HepG2 (cell line): ENCODE results near the gene S100A4. TPM values are rescaled to one million over a fixed set of nuclear protein-coding genes. Genes with fewer than 3 reads are reported as not detected.

Experiments used
- DR1 ChIP-seq: sonication (generic); formaldehyde crosslinking; IDR thresholded peaks from 2 replicates; pipeline ENCODE4 v1.8.0; 2021; ENCODE audit warnings: mild to moderate bottlenecking, missing genetic modification reagents, inconsistent platforms
- ERF ChIP-seq: IDR thresholded peaks from 2 replicates; pipeline ENCODE4 v1.6.1; 2018; ENCODE audit warnings: missing biosample characterization, missing genetic modification reagents
- KDM1A ChIP-seq: IDR thresholded peaks from 2 replicates; pipeline ENCODE4 v1.6.1; 2016; ENCODE audit warnings: missing compliant biosample characterization
- MYC ChIP-seq: sonication (generic); formaldehyde crosslinking; IDR thresholded peaks from 2 replicates; pipeline ENCODE4 v1.9.0; 2021; ENCODE audit warnings: missing genetic modification reagents, borderline replicate concordance
- NONO ChIP-seq, 2 experiments: fragments of 450-650 bp in 1 of 2; sonication (generic) in 1 of 2; formaldehyde crosslinking in 1 of 2; IDR thresholded peaks in 1 of 2; conservative IDR thresholded peaks in 1 of 2; 2 replicates each; pipeline versions ENCODE4 v1.6.1 to v1.8.0; 2017 to 2022; ENCODE audit warnings: mild to moderate bottlenecking in 1 of 2, missing genetic modification reagents in 1 of 2, moderate library complexity in 1 of 2
- PHF8 ChIP-seq: sonication (generic); formaldehyde crosslinking; IDR thresholded peaks from 2 replicates; pipeline ENCODE4 v1.5.0; 2020; ENCODE audit warnings: missing genetic modification reagents
- SP140L ChIP-seq: sonication (generic); formaldehyde crosslinking; IDR thresholded peaks from 2 replicates; pipeline ENCODE4 v1.4.0; 2020; ENCODE audit warnings: missing genetic modification reagents, borderline replicate concordance
- ZMYM4 ChIP-seq: sonication (generic); formaldehyde crosslinking; IDR thresholded peaks from 2 replicates; pipeline ENCODE4 v1.8.1; 2023; ENCODE audit warnings: mild to moderate bottlenecking, missing genetic modification reagents
- ZZZ3 ChIP-seq: sonication (generic); formaldehyde crosslinking; IDR thresholded peaks from 2 replicates; pipeline ENCODE4 v1.4.0; 2020; ENCODE audit warnings: missing genetic modification reagents, mild to moderate bottlenecking, borderline replicate concordance
- polyA plus RNA-seq, 8 experiments: library from polyadenylated mRNA; depleted of rRNA in 3 of 8; stranded (reverse) in 7 of 8; unstranded in 1 of 8; fragments of >200 nt; fragmentation: Illumina TruSeq in 4 of 8; extraction: Trizol in 4 of 8; gene quantifications; 2 replicates each; pipeline versions ENCODE4 v1.2.1 to v1.2.3, GENCODE V29; 2011 to 2016; ENCODE audit warnings: low read depth in 4 of 8, missing spikeins in 1 of 8, mixed read lengths in 1 of 8; ENCODE audit not compliant: insufficient read depth in 1 of 8
- total RNA-seq, 5 experiments: library from RNA; depleted of rRNA; stranded (reverse); fragments of >200 nt; fragmentation: Illumina TruSeq; extraction: Trizol; gene quantifications; 2 replicates each; pipeline ENCODE4 v1.2.3, GENCODE V29; 2016; ENCODE audit warnings: low read depth in 1 of 5
- TF ChIP-seq, protein P1 (sequence below): IDR thresholded peaks from 2 replicates; pipeline ENCODE4 v1.6.1; 2016; ENCODE audit warnings: low read depth, control low read depth
- TF ChIP-seq, protein P2 (sequence below): sonication (generic); formaldehyde crosslinking; IDR thresholded peaks from 2 replicates; pipeline ENCODE4 v1.5.0; 2020; ENCODE audit warnings: mild to moderate bottlenecking, missing genetic modification reagents, borderline replicate concordance
- TF ChIP-seq, protein P3 (sequence below): sonication (generic); formaldehyde crosslinking; IDR thresholded peaks from 2 replicates; pipeline ENCODE4 v1.5.1; 2020; ENCODE audit warnings: mild to moderate bottlenecking, missing genetic modification reagents, moderate library complexity
- TF ChIP-seq, protein P4 (sequence below): sonication (generic); formaldehyde crosslinking; IDR thresholded peaks from 2 replicates; pipeline ENCODE4 v1.4.0; 2020; ENCODE audit warnings: low read depth, mild to moderate bottlenecking, missing genetic modification reagents

S100A4 gene
- total and polyA plus RNA-seq, 2 of the 13 experiments (the other 11 are each of a cell fraction or from before 2014, with no cell fraction given) = 12.9 to 20.2 TPM

DNA sequence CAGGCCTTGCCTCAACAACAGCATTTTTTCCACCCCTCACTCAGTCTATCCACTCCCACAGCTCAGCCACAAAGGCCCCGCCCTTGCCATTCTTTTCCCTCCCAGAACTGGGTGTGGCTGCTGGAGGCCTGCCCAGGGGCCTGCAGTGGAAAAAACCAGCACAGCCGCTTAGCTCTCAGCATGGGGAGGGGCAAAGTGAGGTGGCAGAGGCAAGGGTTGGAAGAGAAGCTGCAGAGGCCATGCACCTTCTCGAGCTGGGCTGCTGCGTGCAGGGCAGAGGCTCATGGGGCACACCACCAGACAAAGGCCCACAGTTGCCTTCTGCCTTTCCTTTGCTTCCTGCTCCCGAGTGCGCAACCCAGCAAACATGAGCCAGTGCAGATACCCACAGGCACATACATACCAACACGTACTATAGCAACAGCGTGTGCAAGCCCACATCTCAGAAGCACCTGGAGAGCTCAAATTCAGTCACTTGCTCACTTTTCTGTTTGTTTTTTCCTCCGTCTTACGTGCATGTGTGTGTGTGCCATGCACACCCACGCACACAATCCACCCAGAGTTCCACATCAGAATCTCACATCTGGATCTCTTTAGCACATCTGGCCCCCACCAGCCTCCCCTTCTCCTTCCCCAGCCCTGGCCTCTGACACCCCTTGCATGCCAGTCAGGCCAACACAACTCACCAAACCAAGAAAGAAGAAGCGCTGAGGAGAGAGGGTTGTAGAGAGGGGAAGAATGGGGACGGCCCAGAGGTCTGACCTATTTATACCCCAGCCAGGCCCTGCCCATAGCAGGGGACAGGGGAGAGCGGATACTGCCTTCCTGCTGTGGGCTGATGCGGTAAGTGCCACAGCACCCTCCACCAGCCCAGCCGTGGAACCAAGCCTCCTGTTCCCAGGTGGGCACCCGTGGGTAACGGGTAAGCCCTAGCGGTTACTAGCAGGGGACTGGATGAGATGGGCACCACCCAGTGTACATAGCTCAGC lies at the start of gene S100A4 (continued):
- TF ChIP-seq, protein P1, sequence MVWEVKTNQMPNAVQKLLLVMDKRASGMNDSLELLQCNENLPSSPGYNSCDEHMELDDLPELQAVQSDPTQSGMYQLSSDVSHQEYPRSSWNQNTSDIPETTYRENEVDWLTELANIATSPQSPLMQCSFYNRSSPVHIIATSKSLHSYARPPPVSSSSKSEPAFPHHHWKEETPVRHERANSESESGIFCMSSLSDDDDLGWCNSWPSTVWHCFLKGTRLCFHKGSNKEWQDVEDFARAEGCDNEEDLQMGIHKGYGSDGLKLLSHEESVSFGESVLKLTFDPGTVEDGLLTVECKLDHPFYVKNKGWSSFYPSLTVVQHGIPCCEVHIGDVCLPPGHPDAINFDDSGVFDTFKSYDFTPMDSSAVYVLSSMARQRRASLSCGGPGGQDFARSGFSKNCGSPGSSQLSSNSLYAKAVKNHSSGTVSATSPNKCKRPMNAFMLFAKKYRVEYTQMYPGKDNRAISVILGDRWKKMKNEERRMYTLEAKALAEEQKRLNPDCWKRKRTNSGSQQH (CRISPR knock-in tag) = 0 out of 2 replicates have a peak, but pooled peaks have one; percentile 41
- TF ChIP-seq, protein P2, sequence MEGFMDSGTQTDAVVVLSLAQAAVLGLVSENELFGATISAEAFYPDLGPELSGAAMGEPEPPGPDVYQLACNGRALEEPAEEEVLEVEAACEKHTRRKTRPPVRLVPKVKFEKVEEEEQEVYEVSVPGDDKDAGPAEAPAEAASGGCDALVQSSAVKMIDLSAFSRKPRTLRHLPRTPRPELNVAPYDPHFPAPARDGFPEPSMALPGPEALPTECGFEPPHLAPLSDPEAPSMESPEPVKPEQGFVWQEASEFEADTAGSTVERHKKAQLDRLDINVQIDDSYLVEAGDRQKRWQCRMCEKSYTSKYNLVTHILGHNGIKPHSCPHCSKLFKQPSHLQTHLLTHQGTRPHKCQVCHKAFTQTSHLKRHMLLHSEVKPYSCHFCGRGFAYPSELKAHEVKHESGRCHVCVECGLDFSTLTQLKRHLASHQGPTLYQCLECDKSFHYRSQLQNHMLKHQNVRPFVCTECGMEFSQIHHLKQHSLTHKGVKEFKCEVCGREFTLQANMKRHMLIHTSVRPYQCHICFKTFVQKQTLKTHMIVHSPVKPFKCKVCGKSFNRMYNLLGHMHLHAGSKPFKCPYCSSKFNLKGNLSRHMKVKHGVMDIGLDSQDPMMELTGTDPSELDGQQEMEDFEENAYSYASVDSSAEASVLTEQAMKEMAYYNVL (CRISPR knock-in tag) = no peak
- no peak for TF ChIP-seq ZZZ3 (CRISPR knock-in tag)
- 0 out of 2 replicates have a peak, but pooled peaks have one; percentile 50 for TF ChIP-seq DR1 (CRISPR knock-in tag)
- no peak for TF ChIP-seq KDM1A (CRISPR knock-in tag)
- TF ChIP-seq, protein P3, sequence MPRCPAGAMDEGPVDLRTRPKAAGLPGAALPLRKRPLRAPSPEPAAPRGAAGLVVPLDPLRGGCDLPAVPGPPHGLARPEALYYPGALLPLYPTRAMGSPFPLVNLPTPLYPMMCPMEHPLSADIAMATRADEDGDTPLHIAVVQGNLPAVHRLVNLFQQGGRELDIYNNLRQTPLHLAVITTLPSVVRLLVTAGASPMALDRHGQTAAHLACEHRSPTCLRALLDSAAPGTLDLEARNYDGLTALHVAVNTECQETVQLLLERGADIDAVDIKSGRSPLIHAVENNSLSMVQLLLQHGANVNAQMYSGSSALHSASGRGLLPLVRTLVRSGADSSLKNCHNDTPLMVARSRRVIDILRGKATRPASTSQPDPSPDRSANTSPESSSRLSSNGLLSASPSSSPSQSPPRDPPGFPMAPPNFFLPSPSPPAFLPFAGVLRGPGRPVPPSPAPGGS (CRISPR knock-in tag) = no peak
- TF ChIP-seq PHF8 (CRISPR knock-in tag) = peak; percentile 63
- peak; percentile 38; the same call in 1 of the 2 replicates for TF ChIP-seq ERF
- TF ChIP-seq, protein P4, sequence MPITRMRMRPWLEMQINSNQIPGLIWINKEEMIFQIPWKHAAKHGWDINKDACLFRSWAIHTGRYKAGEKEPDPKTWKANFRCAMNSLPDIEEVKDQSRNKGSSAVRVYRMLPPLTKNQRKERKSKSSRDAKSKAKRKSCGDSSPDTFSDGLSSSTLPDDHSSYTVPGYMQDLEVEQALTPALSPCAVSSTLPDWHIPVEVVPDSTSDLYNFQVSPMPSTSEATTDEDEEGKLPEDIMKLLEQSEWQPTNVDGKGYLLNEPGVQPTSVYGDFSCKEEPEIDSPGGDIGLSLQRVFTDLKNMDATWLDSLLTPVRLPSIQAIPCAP = no peak
- 0 out of 2 replicates have a peak, but pooled peaks have one; percentile 43 for TF ChIP-seq ZMYM4 (CRISPR knock-in tag)
- no peak for TF ChIP-seq NONO (IDR thresholded peaks at IDR 0.05)
- TF ChIP-seq NONO (CRISPR knock-in tag; conservative IDR thresholded peaks at IDR 0.05) = no peak
- TF ChIP-seq MYC (CRISPR knock-in tag) = peak; percentile 52; the same call in 1 of the 2 replicates
- TF ChIP-seq SP140L (CRISPR knock-in tag) = no peak
